HepG2 (cell line): ENCODE data around the gene INTS14. TPM values are rescaled to one million over a fixed set of nuclear protein-coding genes. Genes with fewer than 3 reads are reported as not detected.

ENCODE experiments used
- polyA plus RNA-seq, 8 experiments: library from polyadenylated mRNA; depleted of rRNA in 3 of 8; stranded (reverse) in 7 of 8; unstranded in 1 of 8; fragments of >200 nt; fragmentation: Illumina TruSeq in 4 of 8; extraction: Trizol in 4 of 8; gene quantifications; 2 replicates each; pipeline versions ENCODE4 v1.2.1 to v1.2.3, GENCODE V29; 2011 to 2016; ENCODE audit warnings: low read depth in 4 of 8, missing spikeins in 1 of 8, mixed read lengths in 1 of 8; ENCODE audit not compliant: insufficient read depth in 1 of 8
- small RNA-seq, 3 experiments: library from RNA; depleted of rRNA; stranded (forward); fragments of <200 nt; gene quantifications; one replicate each; pipeline ENCODE3, GENCODE V24; 2012; ENCODE audit warnings: low read depth in 2 of 3, low replicate concordance in 1 of 3; ENCODE audit not compliant: insufficient read length in 3 of 3, insufficient read depth in 2 of 3
- total RNA-seq, 5 experiments: library from RNA; depleted of rRNA; stranded (reverse); fragments of >200 nt; fragmentation: Illumina TruSeq; extraction: Trizol; gene quantifications; 2 replicates each; pipeline ENCODE4 v1.2.3, GENCODE V29; 2016; ENCODE audit warnings: low read depth in 1 of 5

Gene INTS14
- total and polyA plus RNA-seq, 2 of the 13 experiments (the other 11 are each of a cell fraction or from before 2014, with no cell fraction given): 41.4 to 52.0 TPM

Small RNAs within 50 kb of the gene (small RNA-seq; reads per million reads assigned to genes)
- gene RNU6-19P: 0 reads per million in 3 experiments

Other genes with a start within 250 kb of the INTS14 start
- 31.2 and 51.8 TPM in 2 replicates for gene IGDCC3, start 233.1 kb downstream of the INTS14 start, total RNA-seq (2016; rRNA removed; fragmentation: Illumina TruSeq; extraction: Trizol)
- 30.1 and 35.7 TPM in 2 replicates for gene IGDCC3, start 233.1 kb downstream of the INTS14 start, polyA plus RNA-seq (2011; rRNA removed)
- 0.87 and 1.1 TPM in 2 replicates for gene IGDCC4, start 188.2 kb downstream of the INTS14 start, total RNA-seq (2016; rRNA removed; fragmentation: Illumina TruSeq; extraction: Trizol)
- 0.39 and 0.55 TPM in 2 replicates for gene IGDCC4, start 188.2 kb downstream of the INTS14 start, polyA plus RNA-seq (2011; rRNA removed)
- 26.3 and 34.8 TPM in 2 replicates for gene DPP8, start 93.4 kb downstream of the INTS14 start, total RNA-seq (2016; rRNA removed; fragmentation: Illumina TruSeq; extraction: Trizol)
- 13.5 and 18.0 TPM in 2 replicates for gene DPP8, start 93.4 kb downstream of the INTS14 start, polyA plus RNA-seq (2011; rRNA removed)
- 108 and 161 TPM in 2 replicates for gene HACD3, start 80.7 kb downstream of the INTS14 start, total RNA-seq (2016; rRNA removed; fragmentation: Illumina TruSeq; extraction: Trizol)
- 71.5 and 73.6 TPM in 2 replicates for gene HACD3, start 80.7 kb downstream of the INTS14 start, polyA plus RNA-seq (2011; rRNA removed)
- 6.8 and 8.3 TPM in 2 replicates for gene SLC24A1, start 10.8 kb upstream of the INTS14 start, total RNA-seq (2016; rRNA removed; fragmentation: Illumina TruSeq; extraction: Trizol)
- gene SLC24A1, start 10.8 kb upstream of the INTS14 start, polyA plus RNA-seq (2011; rRNA removed): 4.8 and 5.9 TPM in 2 replicates
- 13.2 and 21.1 TPM in 2 replicates for gene DENND4A, start 181.2 kb upstream of the INTS14 start, total RNA-seq (2016; rRNA removed; fragmentation: Illumina TruSeq; extraction: Trizol)
- gene DENND4A, start 181.2 kb upstream of the INTS14 start, polyA plus RNA-seq (2011; rRNA removed): 18.6 TPM in 2 replicates